Subcutaneous abdominal adipose tissue (tissue), 5 donors: ENCODE measurements around the gene SLIT3.

Experiments used
- H3K27ac ChIP-seq: one replicate; pipeline ENCODE4 v1.7.0; 2013; ENCODE audit warnings: low read depth, mild to moderate bottlenecking, inconsistent platforms, low read length, moderate library complexity
- H3K27me3 ChIP-seq, 5 donors: one replicate each; pipeline ENCODE4 v1.7.0; 2013; ENCODE audit warnings: low read length in 5 of 5, inconsistent platforms in 1 of 5; ENCODE audit not compliant: control insufficient read depth in 5 of 5, insufficient read depth in 4 of 5
- H3K36me3 ChIP-seq, 5 donors: one replicate each; pipeline ENCODE4 v1.7.0; 2013; ENCODE audit warnings: low read length in 5 of 5; ENCODE audit not compliant: control insufficient read depth in 5 of 5, insufficient read depth in 5 of 5
- H3K4me1 ChIP-seq, 5 donors: one replicate each; pipeline ENCODE4 v1.7.0; 2013; ENCODE audit warnings: low read length in 5 of 5, mild to moderate bottlenecking in 3 of 5, moderate library complexity in 1 of 5; ENCODE audit not compliant: control insufficient read depth in 5 of 5, insufficient read depth in 5 of 5
- H3K4me3 ChIP-seq, 5 donors: one replicate each; pipeline ENCODE4 v1.7.0; 2013; ENCODE audit warnings: low read length in 5 of 5, low read depth in 1 of 5
- H3K9ac ChIP-seq, 5 donors: one replicate each; pipeline ENCODE4 v1.7.0; 2013; ENCODE audit warnings: low read length in 5 of 5, mild to moderate bottlenecking in 4 of 5, moderate library complexity in 3 of 5
- H3K9me3 ChIP-seq, 5 donors: one replicate each; pipeline ENCODE4 v1.7.0; 2013; ENCODE audit warnings: low read length in 5 of 5; ENCODE audit not compliant: control insufficient read depth in 5 of 5
- donor health status: healthy.
- donor health status: healthy.
- donor health status: healthy.
- donor health status: healthy.
- donor health status: healthy.

The SLIT3 gene

DNA sequence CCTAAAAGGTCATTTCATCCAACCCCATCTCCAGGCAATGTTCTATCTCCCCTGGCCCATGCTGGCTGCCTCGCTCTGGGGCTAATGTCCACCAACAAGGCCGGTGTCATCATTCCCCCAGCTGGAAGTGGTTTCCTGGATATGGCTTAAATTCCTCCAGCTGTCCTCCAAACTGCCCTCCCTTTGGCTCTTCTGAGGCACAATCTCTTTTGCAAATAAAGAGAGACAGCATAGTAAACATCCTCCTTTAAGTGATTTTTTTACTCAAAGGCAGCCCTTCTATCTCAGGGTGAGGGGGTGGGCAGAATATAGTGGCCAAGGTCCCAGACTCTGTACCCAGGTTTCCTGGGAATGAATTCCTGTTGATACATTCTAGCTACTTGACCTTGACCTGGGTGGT lies 604.3 kb downstream of the SLIT3 start:
- peaks cover 0 to 47% (median 23%) of the 10 kb centered on the region in 5 donors for H3K36me3 ChIP-seq
- no peaks in the 10 kb centered on the region for H3K27me3 ChIP-seq
- H3K27ac ChIP-seq: no peak overlapping the region
- no peak overlapping the region for H3K4me3 ChIP-seq
- peaks cover 6 to 24% (median 9%) of the 10 kb centered on the region in 5 donors for H3K4me1 ChIP-seq
- no peaks in the 10 kb centered on the region for H3K9me3 ChIP-seq
- no peak overlapping the region for H3K9ac ChIP-seq

DNA sequence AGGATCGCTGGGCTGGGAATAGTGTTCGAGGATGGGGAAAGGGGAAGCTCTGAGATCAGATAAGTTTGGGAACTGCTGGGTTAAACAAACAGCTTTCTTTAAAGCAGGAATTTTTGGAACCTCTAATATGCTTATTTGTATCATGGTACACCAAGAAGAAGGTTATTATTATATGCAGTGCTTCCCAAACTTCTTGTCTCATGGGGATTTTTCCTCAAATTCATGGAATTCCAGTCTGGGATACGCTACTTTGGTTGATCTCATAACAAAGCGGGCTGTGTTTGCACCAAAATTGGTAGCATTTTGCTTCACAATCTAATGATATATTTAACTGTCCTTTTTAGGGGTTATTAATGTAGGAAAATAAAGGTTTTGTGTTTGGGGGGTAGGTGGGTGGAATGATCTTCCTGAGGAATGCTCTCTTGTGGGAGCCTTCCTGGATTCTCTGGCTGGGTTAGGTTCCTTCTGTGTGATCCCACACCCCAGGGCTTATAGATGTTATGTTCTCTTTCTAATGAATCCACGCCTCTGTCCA lies 605.6 kb downstream of the SLIT3 start:
- Histone ChIP-seq H3K27me3 (no peaks in the 10 kb centered on the region), H3K4me3 (no peak overlapping the region), H3K9ac (no peak overlapping the region), H3K36me3 (peaks cover 0 to 39% (median 11%) of the 10 kb centered on the region in 5 donors), H3K9me3 (no peaks in the 10 kb centered on the region), H3K27ac (no peak overlapping the region), H3K4me1 (peaks cover 6 to 24% (median 9%) of the 10 kb centered on the region in 5 donors)

DNA sequence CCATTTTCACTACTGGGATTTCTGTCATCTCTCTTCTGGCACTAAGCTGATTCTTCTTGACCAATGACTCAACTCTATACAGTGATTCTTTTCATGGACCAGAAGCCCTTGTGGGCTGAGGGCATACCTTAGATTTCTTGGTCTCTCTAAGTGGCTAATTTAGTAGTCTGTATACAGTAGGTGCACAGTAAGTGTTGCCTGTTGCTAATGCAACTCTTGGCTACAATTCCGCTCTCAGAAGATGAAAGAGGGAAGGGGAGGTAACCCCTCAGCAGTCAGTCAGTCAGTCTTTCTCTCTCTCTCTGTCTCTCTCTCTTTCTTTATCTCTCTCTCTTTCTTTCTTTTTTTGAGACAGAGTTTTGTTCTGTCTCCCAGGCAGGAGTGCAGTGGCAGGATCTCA lies 606.6 kb downstream of the SLIT3 start:
- H3K27me3 ChIP-seq: no peaks in the 10 kb centered on the region

DNA sequence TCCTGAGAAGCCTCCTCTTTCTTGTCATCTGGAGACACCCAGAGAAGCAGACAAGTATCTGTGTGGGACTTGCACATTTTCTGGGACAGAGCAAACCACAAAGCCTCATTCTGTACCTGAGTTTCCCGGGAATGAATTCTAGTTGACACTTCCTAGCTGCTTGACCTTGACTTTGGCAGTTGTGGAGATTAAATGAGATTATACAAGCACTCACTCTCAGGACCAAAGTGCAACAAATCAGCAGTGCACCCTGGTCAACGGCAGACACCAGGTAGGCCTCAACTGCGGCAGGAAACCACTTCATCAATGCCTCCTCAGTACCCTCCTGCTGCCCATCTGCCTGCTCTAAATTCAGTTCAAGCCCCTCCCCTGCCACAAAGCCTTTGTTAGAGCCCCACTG lies 607.1 kb downstream of the SLIT3 start:
- Histone ChIP-seq H3K9ac (no peak overlapping the region), H3K27me3 (no peaks in the 10 kb centered on the region), H3K36me3 (peaks cover 0 to 34% (median 9%) of the 10 kb centered on the region in 5 donors), H3K27ac (no peak overlapping the region), H3K4me1 (peaks cover 3 to 14% (median 6%) of the 10 kb centered on the region in 5 donors), H3K9me3 (no peaks in the 10 kb centered on the region), H3K4me3 (no peak overlapping the region)

More for the DNA sequence above, 606.6 kb downstream of the SLIT3 start:
- H3K9me3 ChIP-seq: no peaks in the 10 kb centered on the region
- peaks cover 4 to 18% (median 7%) of the 10 kb centered on the region in 5 donors for H3K4me1 ChIP-seq
- H3K4me3 ChIP-seq: no peak overlapping the region
- H3K9ac ChIP-seq: no peak overlapping the region
- no peak overlapping the region for H3K27ac ChIP-seq
- H3K36me3 ChIP-seq: peaks cover 0 to 34% (median 9%) of the 10 kb centered on the region in 5 donors

DNA sequence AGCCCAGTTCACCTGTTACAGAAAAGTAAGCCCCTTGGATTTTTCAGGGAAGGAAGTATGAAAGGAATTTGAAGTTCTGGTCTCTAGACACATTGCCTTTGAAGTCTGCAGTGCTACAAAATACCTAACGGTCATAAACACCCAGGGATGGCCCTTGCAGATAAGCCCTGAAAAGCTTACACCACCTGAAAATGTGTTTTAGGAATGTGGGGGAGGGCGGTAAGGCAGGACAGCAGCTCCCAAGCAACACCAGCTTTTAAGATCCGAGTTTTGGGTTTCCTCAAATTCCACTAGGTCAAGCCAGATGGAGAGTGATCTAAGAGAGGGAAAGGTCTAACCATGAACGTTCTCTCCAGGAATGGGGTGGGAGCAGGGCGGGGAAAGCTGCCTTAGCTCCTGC lies 607.6 kb downstream of the SLIT3 start:
- Histone ChIP-seq H3K4me1 (peaks cover 0 to 8% (median under 1%) of the 10 kb centered on the region in 5 donors), H3K27me3 (no peaks in the 10 kb centered on the region), H3K4me3 (no peak overlapping the region), H3K27ac (no peak overlapping the region), H3K9me3 (no peaks in the 10 kb centered on the region), H3K36me3 (peaks cover 0 to 34% (median 8%) of the 10 kb centered on the region in 5 donors), H3K9ac (no peak overlapping the region)

DNA sequence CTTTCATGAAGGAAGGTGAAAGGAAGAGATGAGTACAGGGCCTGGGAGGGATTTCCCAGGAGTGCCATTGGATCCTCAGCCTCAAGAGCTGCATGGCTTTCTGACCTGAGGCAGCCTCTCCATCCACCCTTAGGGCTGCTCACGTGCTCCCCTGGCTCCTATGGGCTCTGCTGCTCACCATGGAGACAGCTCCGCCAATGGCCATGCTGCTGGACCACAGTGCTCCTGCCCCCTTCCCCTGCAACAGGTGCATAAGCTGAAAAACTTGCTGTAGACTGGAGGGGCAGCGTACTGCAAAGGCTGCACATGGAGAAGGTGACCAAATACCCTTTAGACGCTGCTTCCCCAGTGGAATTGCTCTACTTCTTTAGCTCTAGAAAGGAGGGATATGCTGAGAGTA lies 609.0 kb downstream of the SLIT3 start:
- no peak overlapping the region for H3K27ac ChIP-seq
- H3K4me1 ChIP-seq: peaks cover 0 to under 1% (median 0%) of the 10 kb centered on the region in 5 donors
- H3K9ac ChIP-seq: no peak overlapping the region
- no peaks in the 10 kb centered on the region for H3K27me3 ChIP-seq
- H3K9me3 ChIP-seq: no peaks in the 10 kb centered on the region
- H3K4me3 ChIP-seq: no peak overlapping the region
- H3K36me3 ChIP-seq: peaks cover 0 to 31% (median 9%) of the 10 kb centered on the region in 5 donors

DNA sequence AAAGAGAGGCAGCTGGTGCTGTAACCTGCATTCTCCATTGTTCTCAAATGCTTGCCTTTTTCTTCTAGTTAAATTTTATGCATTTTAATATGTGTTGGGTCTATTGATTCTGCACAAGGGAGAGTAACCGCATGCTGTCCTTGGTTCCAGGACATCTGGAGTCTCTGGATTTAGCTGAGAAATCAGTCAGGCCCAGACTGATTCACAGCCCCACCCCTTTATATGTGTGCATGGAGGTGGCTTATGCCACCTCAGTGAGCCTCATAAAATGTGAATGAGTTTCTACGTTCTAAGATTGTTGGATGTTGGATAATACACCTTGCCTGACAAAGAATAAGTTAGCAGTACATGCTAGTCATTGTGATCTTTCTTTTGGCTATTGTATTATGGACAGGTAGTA lies 611.7 kb downstream of the SLIT3 start:
- no peaks in the 10 kb centered on the region for H3K27me3 ChIP-seq
- H3K9me3 ChIP-seq: no peaks in the 10 kb centered on the region

DNA sequence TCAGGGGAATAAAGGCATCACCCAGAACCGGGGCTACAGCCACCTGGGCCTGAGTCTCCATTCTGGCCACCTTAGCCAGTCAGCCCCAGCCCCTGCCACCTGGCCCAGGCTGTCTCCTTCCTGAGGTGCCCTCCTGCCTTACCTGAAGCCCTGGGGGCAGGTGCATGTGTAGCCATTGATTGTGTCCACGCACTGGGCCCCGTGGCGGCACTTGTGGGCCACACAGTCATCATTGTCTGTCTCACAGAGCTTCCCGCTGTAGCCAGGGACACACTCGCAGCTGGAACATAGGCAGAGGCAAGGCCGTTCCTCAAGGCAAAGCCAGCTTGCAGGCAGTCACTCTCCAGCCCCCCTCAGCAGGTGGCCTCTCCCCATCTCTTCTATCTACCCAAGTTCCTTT lies 614.1 kb downstream of the SLIT3 start:
- H3K9me3 ChIP-seq: no peaks in the 10 kb centered on the region
- H3K9ac ChIP-seq: no peak overlapping the region

More for the DNA sequence above, 611.7 kb downstream of the SLIT3 start:
- Histone ChIP-seq H3K4me3 (no peak overlapping the region), H3K9ac (no peak overlapping the region), H3K27ac (no peak overlapping the region), H3K4me1 (no peaks in the 10 kb centered on the region), H3K36me3 (peaks cover 0 to 39% (median 12%) of the 10 kb centered on the region in 5 donors)

DNA sequence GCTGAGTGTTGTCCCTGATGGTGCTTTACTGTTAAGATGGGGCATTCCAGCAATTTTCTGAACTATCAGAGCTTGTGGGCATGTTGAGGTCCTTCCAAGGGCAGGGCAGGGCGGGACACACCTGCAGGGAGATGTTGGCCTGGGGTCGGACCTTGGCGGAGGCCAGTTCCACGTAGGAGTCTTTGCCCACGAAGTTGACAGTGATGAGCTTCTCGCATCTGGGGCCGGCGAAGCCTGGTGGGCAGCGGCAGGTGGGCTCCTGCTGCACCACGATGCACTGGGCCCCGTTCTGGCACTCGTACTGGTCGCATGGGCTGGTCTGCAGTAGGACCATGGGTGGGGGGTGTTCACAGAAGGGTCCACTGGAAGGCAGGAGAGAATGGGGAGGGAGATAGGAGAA lies 615.4 kb downstream of the SLIT3 start:
- Histone ChIP-seq H3K36me3 (peaks cover 0 to 25% (median 16%) of the 10 kb centered on the region in 5 donors), H3K27ac (no peak overlapping the region), H3K4me3 (no peak overlapping the region), H3K27me3 (no peaks in the 10 kb centered on the region), H3K9ac (no peak overlapping the region), H3K4me1 (peaks cover 0 to 19% (median 9%) of the 10 kb centered on the region in 5 donors), H3K9me3 (no peaks in the 10 kb centered on the region)

More for the DNA sequence above, 614.1 kb downstream of the SLIT3 start:
- H3K36me3 ChIP-seq: peaks cover 0 to 33% (median 16%) of the 10 kb centered on the region in 5 donors
- H3K4me3 ChIP-seq: no peak overlapping the region
- H3K4me1 ChIP-seq: peaks cover 0 to 7% (median 3%) of the 10 kb centered on the region in 5 donors
- no peak overlapping the region for H3K27ac ChIP-seq
- no peaks in the 10 kb centered on the region for H3K27me3 ChIP-seq

DNA sequence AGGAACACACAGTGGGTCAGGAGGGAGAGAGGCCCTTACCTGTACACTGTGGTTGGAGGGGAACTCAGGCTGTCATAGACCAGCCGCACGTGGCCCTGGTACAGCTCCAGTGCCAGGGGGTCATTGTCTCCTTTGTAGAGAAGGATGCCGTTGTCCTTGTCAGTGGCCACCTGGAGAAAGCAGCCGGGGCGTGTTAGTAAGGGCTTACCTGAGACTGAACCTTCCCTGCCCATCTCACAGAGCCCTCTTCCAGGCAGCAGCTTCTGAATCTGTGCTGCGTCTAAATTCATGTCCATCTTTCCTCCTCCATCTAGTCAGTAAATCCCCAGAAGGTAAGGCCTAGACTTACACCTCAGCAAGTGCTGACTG lies 617.0 kb downstream of the SLIT3 start:
- Histone ChIP-seq H3K4me3 (no peak overlapping the region), H3K9me3 (no peaks in the 10 kb centered on the region), H3K36me3 (peaks cover 0 to 25% (median 16%) of the 10 kb centered on the region in 5 donors), H3K27me3 (no peaks in the 10 kb centered on the region), H3K27ac (no peak overlapping the region), H3K9ac (peak overlapping the region in 1 of 5 donors; percentile 16), H3K4me1 (peaks cover 0 to 28% (median 18%) of the 10 kb centered on the region in 5 donors)
